ENCODE results near the gene NSUN2. TPM values are rescaled to one million over a fixed set of nuclear protein-coding genes. Genes with fewer than 3 reads are reported as not detected.

Gene NSUN2
- total RNA-seq, 4 donors from 2014 or later, result 25.7 to 42.8 (median 39.1) TPM

DNA sequence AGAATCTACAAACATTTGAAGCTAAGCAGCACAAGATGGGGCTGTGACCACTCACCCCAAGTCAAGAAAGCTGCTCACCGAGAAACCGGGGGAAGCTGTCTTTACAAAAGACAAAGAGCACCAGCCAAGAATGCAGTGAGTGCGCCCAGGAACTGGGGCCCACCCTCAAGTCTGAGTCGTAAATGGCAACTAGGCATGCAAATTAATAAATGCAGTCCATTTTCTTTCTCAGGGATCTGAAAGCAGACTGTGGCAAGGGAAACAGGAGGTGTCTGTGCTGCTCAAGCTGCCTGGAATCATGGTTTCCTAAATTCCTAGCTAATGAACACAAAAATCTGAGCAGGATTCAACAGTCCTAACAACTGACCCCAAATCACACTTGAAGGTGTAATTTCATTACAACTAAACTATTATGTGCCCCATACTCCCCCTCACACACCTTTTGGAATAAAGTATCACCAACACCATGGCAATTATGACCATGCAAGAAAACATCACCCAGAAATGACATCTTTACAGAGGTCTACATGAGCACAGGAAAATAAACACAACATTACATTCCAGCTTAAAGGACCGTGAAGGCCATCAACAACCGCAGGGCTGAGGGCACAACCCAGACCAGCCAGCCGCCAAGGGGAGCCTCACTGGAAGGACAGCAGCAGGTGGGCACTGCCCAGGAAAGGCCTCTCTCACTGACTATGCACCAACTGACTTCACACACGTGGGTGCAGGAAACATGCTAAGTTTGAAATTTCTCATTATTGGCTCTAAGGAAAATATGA is 17.6 kb downstream of the NSUN2 start:
- WGBS, result 81% methylated on average over 8 of the region's 8 CpGs
- no peak for DNase-seq (ENCODE audit: extremely low spot score)
- no peak overlapping the region for H3K27ac ChIP-seq (replicated peaks in 1 of 4)
- H3K27me3 ChIP-seq, result no peaks in the 10 kb centered on the region
- no peaks in the 10 kb centered on the region for H3K4me1 ChIP-seq
- H3K9me3 ChIP-seq, result no peaks in the 10 kb centered on the region
- H3K36me3 ChIP-seq, result peaks cover 62 to 100% (median 93%) of the 10 kb centered on the region in 4 donors
- H3K4me3 ChIP-seq, result no peak overlapping the region
- intact Hi-C loops (cut with DNase I), result no loop called here
- TF ChIP-seq POLR2AphosphoS5 (IDR thresholded peaks at IDR 0.05) (no peak), POLR2A (IDR thresholded peaks at IDR 0.05; ENCODE audit: low read depth) (no peak), EP300 (IDR thresholded peaks at IDR 0.05) (no peak)
- TF ChIP-seq, protein P1, sequence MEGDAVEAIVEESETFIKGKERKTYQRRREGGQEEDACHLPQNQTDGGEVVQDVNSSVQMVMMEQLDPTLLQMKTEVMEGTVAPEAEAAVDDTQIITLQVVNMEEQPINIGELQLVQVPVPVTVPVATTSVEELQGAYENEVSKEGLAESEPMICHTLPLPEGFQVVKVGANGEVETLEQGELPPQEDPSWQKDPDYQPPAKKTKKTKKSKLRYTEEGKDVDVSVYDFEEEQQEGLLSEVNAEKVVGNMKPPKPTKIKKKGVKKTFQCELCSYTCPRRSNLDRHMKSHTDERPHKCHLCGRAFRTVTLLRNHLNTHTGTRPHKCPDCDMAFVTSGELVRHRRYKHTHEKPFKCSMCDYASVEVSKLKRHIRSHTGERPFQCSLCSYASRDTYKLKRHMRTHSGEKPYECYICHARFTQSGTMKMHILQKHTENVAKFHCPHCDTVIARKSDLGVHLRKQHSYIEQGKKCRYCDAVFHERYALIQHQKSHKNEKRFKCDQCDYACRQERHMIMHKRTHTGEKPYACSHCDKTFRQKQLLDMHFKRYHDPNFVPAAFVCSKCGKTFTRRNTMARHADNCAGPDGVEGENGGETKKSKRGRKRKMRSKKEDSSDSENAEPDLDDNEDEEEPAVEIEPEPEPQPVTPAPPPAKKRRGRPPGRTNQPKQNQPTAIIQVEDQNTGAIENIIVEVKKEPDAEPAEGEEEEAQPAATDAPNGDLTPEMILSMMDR (IDR thresholded peaks at IDR 0.05), result no peak

DNA sequence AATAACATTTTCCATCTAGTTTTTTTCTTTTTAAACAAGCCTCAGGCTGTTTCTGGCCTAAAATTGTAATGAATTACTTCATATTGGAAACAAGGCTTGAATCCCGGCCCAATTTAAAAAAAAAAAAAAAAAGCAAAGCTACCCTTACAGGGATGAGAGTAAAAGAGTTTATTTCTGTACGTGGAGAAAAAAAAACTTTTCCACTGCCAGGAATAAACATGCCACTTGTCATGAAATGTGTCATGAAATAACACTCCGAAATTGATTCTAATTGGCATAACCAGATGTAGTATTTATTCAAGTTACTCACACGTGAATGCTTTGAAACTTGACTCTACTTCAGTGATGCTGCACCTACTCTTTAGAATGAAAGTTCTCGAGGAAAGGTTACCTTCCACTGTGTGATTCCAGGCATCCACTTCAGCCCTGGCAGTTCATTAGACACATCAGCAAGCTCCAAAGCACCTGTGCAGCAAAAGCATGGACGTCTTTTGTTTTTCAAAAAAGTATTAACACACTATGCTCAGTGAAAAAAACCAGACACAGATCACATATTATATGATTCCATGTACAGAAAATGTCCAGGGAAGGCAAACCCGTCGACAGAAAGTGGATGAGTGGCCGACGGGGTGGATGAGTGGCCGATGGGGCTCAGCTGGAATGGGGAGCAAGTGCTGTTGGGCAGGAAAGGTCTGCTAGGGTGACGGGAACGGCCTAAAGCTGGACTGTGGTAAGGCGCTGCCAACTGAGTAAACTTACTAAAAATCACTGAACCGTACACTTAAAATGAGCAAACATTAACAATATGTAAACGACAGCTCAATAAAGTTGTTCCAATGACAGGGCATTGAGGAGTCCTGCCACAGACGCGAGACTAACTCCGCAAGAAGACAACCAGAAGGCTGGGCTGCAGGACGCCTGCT is 21.2 kb downstream of the NSUN2 start:
- H3K27me3 ChIP-seq, result no peaks in the 10 kb centered on the region
- H3K4me3 ChIP-seq, result no peak overlapping the region
- H3K9me3 ChIP-seq, result no peaks in the 10 kb centered on the region
- H3K4me1 ChIP-seq, result no peaks in the 10 kb centered on the region
- no peak for DNase-seq (ENCODE audit: extremely low spot score)
- peaks cover 66 to 100% (median 95%) of the 10 kb centered on the region in 4 donors for H3K36me3 ChIP-seq
- intact Hi-C loops (cut with DNase I), result no loop called here
- H3K27ac ChIP-seq (replicated peaks in 1 of 4), result no peak overlapping the region
- 82% methylated on average over 20 of the region's 20 CpGs for WGBS
- TF ChIP-seq, protein P1 (IDR thresholded peaks at IDR 0.05), result no peak
- no peak for TF ChIP-seq POLR2A (IDR thresholded peaks at IDR 0.05; ENCODE audit: low read depth)
- TF ChIP-seq EP300 (IDR thresholded peaks at IDR 0.05), result no peak
- no peak for TF ChIP-seq POLR2AphosphoS5 (IDR thresholded peaks at IDR 0.05)

DNA sequence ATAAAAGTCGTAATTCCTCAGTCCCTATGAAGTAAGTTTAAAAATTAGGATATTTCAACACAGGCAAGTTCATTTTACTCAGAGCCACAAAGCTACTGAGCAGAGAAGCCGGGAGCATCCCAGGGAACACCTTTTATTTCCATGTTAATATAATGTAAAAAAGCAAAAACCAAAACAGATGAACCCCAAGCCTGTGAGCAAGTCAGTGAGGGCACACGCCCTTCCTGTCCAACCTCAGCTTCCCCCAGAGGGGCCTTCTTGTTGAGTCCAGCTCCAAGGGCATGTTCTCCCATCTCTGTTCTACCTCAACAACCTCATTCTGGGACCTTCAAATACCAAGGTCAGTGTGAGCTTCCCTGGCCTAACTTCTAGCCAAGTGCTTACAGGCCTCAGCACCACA is 24.8 kb downstream of the NSUN2 start:
- WGBS, result 91% methylated on average over 3 of the region's 3 CpGs
- TF ChIP-seq EP300 (IDR thresholded peaks at IDR 0.05) (no peak), POLR2AphosphoS5 (IDR thresholded peaks at IDR 0.05) (no peak), POLR2A (IDR thresholded peaks at IDR 0.05; ENCODE audit: low read depth) (no peak)
- TF ChIP-seq, protein P1 (IDR thresholded peaks at IDR 0.05), result no peak
- Histone ChIP-seq H3K27me3 (no peaks in the 10 kb centered on the region), H3K4me1 (no peaks in the 10 kb centered on the region), H3K9me3 (no peaks in the 10 kb centered on the region), H3K36me3 (peaks cover 77 to 100% (median 98%) of the 10 kb centered on the region in 4 donors), H3K4me3 (no peak overlapping the region), H3K27ac (replicated peaks in 1 of 4) (no peak overlapping the region)
- DNase-seq (ENCODE audit: extremely low spot score), result no peak
- intact Hi-C loops (cut with DNase I), result no loop called here

DNA sequence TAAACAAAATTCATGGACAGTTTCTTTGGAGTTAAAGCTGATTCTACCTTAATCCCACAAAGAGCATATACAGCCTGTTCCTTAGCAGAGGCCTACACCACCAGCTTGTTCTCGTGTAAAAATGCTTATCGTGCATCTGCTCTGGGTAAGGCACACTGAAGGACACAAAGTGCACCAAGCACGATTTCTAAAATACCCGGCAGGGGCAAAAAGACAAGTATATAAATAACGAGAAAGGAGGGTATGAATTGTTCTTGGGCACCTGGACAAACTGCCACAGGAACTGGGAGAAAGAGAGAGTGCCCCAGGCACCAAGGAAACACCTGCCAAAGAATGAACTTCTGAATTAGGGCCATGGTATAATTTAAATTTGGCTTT is 25.3 kb downstream of the NSUN2 start:
- H3K4me3 ChIP-seq, result no peak overlapping the region
- TF ChIP-seq POLR2AphosphoS5 (IDR thresholded peaks at IDR 0.05) (no peak), EP300 (IDR thresholded peaks at IDR 0.05) (no peak)
- 91% methylated on average over 5 of the region's 5 CpGs for WGBS
- intact Hi-C loops (cut with DNase I), result no loop called here
- no peaks in the 10 kb centered on the region for H3K27me3 ChIP-seq
- H3K36me3 ChIP-seq, result peaks cover 82 to 100% (median 98%) of the 10 kb centered on the region in 4 donors
- H3K9me3 ChIP-seq, result no peaks in the 10 kb centered on the region
- H3K27ac ChIP-seq (replicated peaks in 1 of 4), result no peak overlapping the region
- no peak for DNase-seq (ENCODE audit: extremely low spot score)
- no peaks in the 10 kb centered on the region for H3K4me1 ChIP-seq

Data from esophagus muscularis mucosa (tissue), 4 donors.